Measurements from ENCODE around the gene GPR156. TPM values are rescaled to one million over a fixed set of nuclear protein-coding genes. Genes with fewer than 3 reads are reported as not detected.

The GPR156 gene
- polyA plus RNA-seq, 1 donor (not counting 4 experiments of a cell fraction or from before 2014, with no cell fraction given), result 0.17 TPM

DNA sequence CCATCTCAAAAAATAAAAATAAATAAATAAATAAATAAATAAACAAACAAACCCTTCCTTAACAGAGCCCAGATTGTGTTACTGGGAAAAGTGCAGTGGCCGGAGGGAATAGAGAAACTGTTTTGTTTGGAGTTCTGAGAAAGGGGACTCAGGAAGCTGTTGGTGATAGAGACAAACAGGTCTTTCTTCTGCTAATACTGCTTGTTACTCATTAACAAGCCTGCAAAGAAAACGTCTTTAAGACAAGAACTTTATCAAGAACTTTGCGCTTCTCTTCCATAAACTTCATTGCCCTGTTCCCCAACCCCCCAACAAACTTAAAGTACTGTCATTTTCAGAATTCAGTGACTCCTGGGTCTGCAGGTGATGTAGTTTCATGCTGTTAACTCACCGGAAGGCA lies 122.0 kb downstream of the GPR156 start:
- H3K9me1 ChIP-seq (ENCODE audit: control insufficient read depth, extremely low read depth, insufficient read depth, low read length), result no peaks in the 10 kb centered on the region
- H3K79me2 ChIP-seq (ENCODE audit: control insufficient read depth, insufficient read depth, low read length), result no peaks in the 10 kb centered on the region
- no peak for TF ChIP-seq CTCF (optimal IDR thresholded peaks at IDR 0.05 in 1 of 3, IDR thresholded peaks at IDR 0.05 in 1 of 3, conservative IDR thresholded peaks at IDR 0.05 in 1 of 3; ENCODE audit: extremely low read depth in 1 of 3, insufficient read depth in 2 of 3, low read length in 3 of 3)
- TF ChIP-seq EZH2 (IDR thresholded peaks at IDR 0.05; ENCODE audit: low read length), result no peak
- H3K27ac ChIP-seq (ENCODE audit: control insufficient read depth, insufficient read depth, low read length), result no peak overlapping the region
- no peak overlapping the region for H3K4me3 ChIP-seq (ENCODE audit: control insufficient read depth in 2 of 3, extremely low read depth in 1 of 3, insufficient read depth in 2 of 3, low read depth in 1 of 3, low read length in 3 of 3)
- H3K9ac ChIP-seq (ENCODE audit: control insufficient read depth, extremely low read depth, insufficient read depth, low read length), result no peak overlapping the region
- no peaks in the 10 kb centered on the region for H3K36me3 ChIP-seq (ENCODE audit: control insufficient read depth in 2 of 2, extremely low read depth in 1 of 2, insufficient read depth in 2 of 2, low read length in 2 of 2)
- H3K4me1 ChIP-seq (ENCODE audit: control insufficient read depth, extremely low read depth, insufficient read depth, low read length), result peaks cover 30% of the 10 kb centered on the region
- no peak overlapping the region for H3K4me2 ChIP-seq (ENCODE audit: control insufficient read depth, extremely low read depth, insufficient read depth, low read depth, low read length)
- no peaks in the 10 kb centered on the region for H3K9me3 ChIP-seq (ENCODE audit: control insufficient read depth, low read depth, low read length)
- dilution Hi-C loops (cut with MboI; ENCODE audit: extremely low pct_ligation_motif_present, low sequenced_read_pairs), result no loop called here
- H4K20me1 ChIP-seq (ENCODE audit: control insufficient read depth, extremely low read depth, insufficient read depth, low read length), result no peaks in the 10 kb centered on the region
- FAIRE-seq (peak; percentile 36), DNase-seq (ENCODE audit: low read depth, low spot score) (no peak)
- no peak overlapping the region for H2AFZ ChIP-seq (ENCODE audit: control insufficient read depth, low read length)
- H3K27me3 ChIP-seq (ENCODE audit: control insufficient read depth, extremely low read depth, insufficient read depth, low read length), result no peaks in the 10 kb centered on the region

DNA sequence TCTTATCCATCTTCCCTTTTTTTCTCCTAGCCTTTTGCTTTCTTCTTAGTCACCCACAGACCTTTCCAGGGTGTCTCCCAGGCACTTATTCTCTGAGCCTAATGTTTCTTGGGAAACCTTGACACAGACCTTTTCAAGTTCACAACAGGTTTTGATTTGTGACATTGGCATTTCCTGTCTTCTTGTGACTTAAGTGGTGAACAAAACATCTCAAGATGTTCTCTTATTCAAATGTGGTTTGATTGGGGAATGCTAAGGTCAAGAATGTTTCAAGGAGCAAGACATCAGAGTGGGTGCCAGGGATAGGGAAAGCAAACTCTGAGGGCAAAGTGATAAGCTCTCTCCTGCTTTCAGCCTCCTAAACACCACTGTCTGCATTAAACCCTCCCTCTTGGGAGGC lies 122.6 kb downstream of the GPR156 start:
- no peaks in the 10 kb centered on the region for H4K20me1 ChIP-seq (ENCODE audit: control insufficient read depth, extremely low read depth, insufficient read depth, low read length)
- H3K79me2 ChIP-seq (ENCODE audit: control insufficient read depth, insufficient read depth, low read length), result no peaks in the 10 kb centered on the region
- TF ChIP-seq EZH2 (IDR thresholded peaks at IDR 0.05; ENCODE audit: low read length), result no peak
- TF ChIP-seq CTCF (optimal IDR thresholded peaks at IDR 0.05 in 1 of 3, IDR thresholded peaks at IDR 0.05 in 1 of 3, conservative IDR thresholded peaks at IDR 0.05 in 1 of 3; ENCODE audit: extremely low read depth in 1 of 3, insufficient read depth in 2 of 3, low read length in 3 of 3), result no peak
- H3K27me3 ChIP-seq (ENCODE audit: control insufficient read depth, extremely low read depth, insufficient read depth, low read length), result no peaks in the 10 kb centered on the region
- no peak overlapping the region for H3K4me3 ChIP-seq (ENCODE audit: control insufficient read depth in 2 of 3, extremely low read depth in 1 of 3, insufficient read depth in 2 of 3, low read depth in 1 of 3, low read length in 3 of 3)
- H3K36me3 ChIP-seq (ENCODE audit: control insufficient read depth in 2 of 2, extremely low read depth in 1 of 2, insufficient read depth in 2 of 2, low read length in 2 of 2), result no peaks in the 10 kb centered on the region
- no peak overlapping the region for H3K9ac ChIP-seq (ENCODE audit: control insufficient read depth, extremely low read depth, insufficient read depth, low read length)
- DNase-seq (ENCODE audit: low read depth, low spot score), result no peak
- peaks cover 30% of the 10 kb centered on the region for H3K4me1 ChIP-seq (ENCODE audit: control insufficient read depth, extremely low read depth, insufficient read depth, low read length)
- no peaks in the 10 kb centered on the region for H3K9me1 ChIP-seq (ENCODE audit: control insufficient read depth, extremely low read depth, insufficient read depth, low read length)
- peak overlapping the region; percentile 17 for H3K4me2 ChIP-seq (ENCODE audit: control insufficient read depth, extremely low read depth, insufficient read depth, low read depth, low read length)
- dilution Hi-C loops (cut with MboI; ENCODE audit: extremely low pct_ligation_motif_present, low sequenced_read_pairs), result no loop called here
- peak; percentile 70 for FAIRE-seq
- no peak overlapping the region for H3K27ac ChIP-seq (ENCODE audit: control insufficient read depth, insufficient read depth, low read length)
- H3K9me3 ChIP-seq (ENCODE audit: control insufficient read depth, low read depth, low read length), result no peaks in the 10 kb centered on the region
- no peak overlapping the region for H2AFZ ChIP-seq (ENCODE audit: control insufficient read depth, low read length)

Measured in keratinocyte (primary cell).